HG03469 (cell line): ENCODE measurements around the gene SMIM33.
A peak's percentile ranks its signal among the peaks of the same experiment; 100 is the strongest.
"Not testable (repeated sequence)": the region's sequence is repeated elsewhere in the genome, so short reads cannot be mapped to it uniquely, and the experiment has no call there.

Experiments
- ATAC-seq: cut with Tn5 transposase; IDR thresholded peaks from one replicate; pipeline ENCODE4 v1.9.1; 2021; ENCODE audit warnings: mild to moderate bottlenecking, moderate library complexity, moderate number of reproducible peaks; ENCODE audit not compliant: unreplicated experiment

SMIM33 gene

GRCh38 chr5:139481580-139482049, 10.8 kb downstream of the SMIM33 start:
- no peak for ATAC-seq

DNA sequence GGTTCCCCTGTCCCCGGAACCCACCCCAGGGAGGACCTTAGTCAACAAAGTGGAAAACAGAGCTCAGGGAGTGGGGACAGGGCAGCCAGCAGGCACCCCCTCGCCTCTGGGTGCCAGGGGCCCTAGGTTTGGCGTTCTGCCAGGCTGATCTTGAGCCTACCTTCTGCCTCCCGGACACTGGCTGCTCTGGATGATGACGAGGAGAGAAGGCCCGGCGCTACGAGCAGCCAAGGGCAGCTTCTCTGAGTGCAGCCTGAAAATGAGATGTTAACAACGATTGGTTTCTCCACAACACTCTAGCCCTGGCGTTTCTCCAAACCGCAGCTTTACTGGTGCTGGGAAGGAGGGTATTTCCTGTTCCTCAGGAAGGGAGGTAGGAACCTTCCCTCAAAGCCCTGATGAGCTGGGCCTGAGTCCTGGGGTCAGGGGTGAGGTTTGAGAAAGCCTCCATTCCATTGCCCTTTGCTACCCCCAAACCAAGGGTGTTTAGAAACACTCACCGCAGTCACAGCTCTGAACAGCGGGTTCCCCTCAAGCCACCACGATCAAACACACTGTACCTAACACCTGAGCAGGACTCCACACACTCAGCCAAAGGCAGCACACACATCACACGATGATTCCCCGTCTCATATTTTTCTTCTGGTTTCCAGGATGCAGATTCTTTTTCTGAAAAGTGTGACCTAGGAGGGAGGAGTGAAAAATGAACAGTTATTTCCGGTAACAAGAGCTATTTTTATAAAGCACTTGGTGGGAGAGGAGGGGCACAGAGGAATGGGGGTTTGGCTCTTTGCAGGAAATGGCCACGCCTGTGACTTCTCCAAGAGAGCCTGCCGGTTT, 11.5 kb downstream of the SMIM33 start, which contains the start of gene STING1:
Gene STING1, minus strand, starts transcription at position 709 of the 840 bp plus-strand sequence. CDS start 1,054 bp downstream, outside the sequence.
- ATAC-seq: no peak

- ATAC-seq: not testable (repeated sequence)
Measured at GRCh38 chr5:139482890-139483208, 12.0 kb downstream of the SMIM33 start.

GRCh38 chr5:139486201-139486600, 15.4 kb downstream of the SMIM33 start:
- ATAC-seq: no peak

- no peak for ATAC-seq
Measured at GRCh38 chr5:139488260-139488659, 17.5 kb downstream of the SMIM33 start.

DNA sequence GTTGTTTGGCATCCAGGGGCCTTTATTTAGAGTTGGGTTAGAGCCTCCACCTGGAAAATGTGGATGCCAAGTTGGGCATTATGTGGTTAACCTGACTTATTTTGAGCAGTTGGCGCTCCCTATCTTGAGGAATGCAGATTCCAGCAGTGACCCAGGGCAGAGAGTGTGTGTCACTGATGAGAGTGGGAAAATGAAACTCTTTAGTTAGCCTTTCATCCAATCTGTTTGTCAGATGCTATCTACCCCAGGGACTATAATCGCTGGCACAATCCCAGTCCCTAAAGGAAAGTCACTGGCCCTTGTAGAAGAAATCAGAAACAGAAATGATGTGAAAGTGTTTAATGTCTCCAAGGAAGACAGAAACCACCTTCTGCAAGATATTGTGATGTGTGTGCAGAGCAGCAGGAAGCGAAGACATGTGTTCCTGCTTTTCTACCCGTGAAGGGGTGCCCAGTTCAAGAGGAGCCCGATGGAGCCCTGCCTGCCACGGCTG, 21.9 kb downstream of the SMIM33 start:
- ATAC-seq: no peak

DNA sequence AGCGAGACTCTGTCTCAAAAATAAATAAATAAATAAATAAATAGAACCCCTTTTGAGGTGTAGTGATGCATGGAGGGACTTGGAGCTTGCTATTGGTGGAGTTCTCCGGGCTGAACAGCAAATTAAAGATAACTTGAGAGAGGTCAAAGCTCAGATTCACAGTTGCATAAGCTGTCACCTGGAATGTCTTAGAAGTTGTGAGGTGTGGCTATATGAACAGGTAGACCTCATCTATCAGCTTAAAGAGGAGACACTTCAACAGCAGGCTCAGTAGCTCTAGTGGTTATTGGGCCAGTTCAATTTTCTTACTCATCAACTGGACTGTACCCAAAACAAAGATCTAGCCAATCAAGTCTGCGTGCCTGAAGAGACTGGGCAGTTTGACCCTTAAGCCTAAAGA, 23.5 kb downstream of the SMIM33 start:
- no peak for ATAC-seq

DNA sequence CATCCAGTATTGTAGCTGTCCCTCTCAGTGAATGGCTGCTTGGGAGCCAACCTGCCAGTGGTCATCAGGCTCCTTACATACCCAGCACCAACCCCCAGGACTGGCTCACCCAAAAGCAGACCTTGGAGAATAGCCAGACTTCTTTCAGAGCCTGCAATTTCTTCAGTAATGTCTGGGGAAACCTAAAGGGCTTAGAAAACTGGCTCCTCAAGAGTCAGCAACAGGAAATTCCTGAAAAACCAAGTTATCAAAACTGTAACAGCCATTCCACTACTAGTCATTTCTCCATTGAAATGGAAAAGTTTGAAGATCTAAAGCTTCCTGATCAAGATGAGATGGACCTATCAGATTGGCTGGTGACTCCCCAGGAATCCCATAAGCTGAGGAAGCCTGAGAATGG, 24.0 kb downstream of the SMIM33 start:
- no peak for ATAC-seq

- ATAC-seq: no peak
Measured at GRCh38 chr5:139495638-139496435, 25.0 kb downstream of the SMIM33 start.

DNA sequence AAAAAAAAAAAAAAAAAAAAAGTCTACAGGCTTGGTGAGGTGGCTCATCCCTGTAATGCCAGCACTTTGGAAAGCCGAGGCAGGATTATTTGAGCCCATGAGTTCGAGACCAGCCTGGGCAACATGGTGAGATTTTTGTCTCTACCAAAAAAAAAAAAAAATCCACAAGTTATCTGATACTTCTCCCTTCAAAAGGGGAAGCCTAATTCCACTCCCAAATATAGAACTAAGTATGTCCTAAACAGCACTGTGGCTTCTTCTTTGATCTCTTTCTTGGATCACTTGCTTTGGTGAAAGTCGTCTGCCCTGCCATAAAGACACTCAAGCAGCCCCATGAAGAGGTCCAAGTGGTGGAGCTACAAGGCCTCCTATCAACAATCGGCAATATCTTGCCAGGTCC, 30.6 kb downstream of the SMIM33 start:
- ATAC-seq: no peak

- ATAC-seq: not testable (repeated sequence)
Measured at GRCh38 chr5:139503036-139503817, 32.4 kb downstream of the SMIM33 start.

GRCh38 chr5:139503879-139504278, 33.1 kb downstream of the SMIM33 start:
- ATAC-seq: not testable (repeated sequence)

DNA sequence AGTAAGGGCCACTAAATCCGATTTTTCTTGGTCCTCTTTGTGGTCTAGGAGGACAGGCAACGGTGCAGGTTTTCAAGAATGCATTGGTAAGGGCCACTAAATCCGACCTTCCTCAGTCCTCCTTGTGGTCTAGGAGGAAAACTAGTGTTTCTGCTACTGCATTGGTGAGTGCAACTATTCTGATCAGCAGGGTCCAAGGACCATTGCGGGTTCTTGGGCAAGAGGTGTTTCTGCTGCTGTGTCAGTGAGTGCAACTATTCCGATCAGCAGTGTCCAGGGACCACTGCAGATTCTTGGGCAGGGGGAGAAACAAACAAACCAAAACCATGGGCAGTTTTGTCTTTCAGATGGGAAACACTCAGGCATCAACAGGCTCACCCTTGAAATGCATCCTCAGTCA, 33.9 kb downstream of the SMIM33 start:
- not testable (repeated sequence) for ATAC-seq

DNA sequence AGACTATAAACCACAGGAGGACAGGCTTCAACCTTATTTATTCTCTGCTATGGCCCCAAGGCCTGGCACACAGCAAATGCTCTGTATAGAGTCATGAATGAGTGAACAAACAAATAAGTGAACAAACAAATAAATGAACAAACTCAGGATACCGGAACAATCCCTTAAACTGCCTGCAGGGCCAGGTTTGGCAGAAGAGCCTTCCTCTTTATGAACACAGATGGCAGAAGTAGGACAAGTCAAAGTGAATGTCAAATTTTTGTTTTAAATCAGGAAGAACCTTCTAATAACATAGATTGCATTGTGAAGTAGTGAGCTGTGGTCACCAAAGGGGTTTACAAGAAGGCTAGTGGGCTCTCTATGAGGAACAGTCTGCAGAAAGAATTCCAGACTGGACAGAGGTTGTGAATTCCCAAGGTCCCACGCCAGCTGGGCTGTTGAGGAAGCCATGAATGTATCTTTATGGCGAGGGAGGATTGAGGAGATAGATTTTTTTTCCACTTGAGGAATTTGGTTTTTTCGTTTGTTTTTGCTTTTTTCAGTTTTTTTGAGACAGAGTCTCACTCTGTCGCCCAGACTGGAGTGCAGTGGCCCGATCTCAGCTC, 42.1 kb downstream of the SMIM33 start:
- no peak for ATAC-seq

- ATAC-seq: not testable (repeated sequence)
Measured at GRCh38 chr5:139513434-139513833, 42.6 kb downstream of the SMIM33 start.

DNA sequence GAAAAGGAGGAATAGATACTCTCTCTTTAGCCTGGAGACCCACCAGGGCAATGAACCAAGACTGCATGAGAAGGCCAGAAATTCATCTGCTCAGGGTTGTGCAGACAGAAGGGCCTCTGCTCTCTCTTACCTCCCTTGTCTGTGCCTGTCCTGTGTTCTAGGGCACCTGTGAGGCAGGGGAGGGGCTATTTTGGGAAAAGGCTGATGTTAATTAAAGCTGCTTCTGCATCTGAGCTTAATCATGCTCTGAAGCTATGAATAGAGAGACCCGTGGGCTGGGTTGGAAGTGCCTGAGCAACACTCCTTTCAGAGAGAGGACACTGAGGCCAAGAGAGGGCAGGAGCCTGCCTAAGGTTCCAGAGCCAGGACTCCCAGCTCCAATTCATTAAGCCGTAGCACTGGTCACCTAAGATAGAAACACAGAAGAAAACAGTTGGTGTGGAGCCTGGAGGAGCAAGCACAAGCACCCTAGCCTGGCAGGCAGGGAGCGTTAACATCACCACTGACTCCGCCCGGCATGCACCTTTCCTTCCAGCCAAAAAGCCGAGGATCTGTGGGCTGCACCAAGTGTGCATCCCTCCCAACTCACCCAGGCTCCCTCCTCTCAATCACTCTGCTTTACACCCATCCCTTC, 43.2 kb downstream of the SMIM33 start:
- no peak for ATAC-seq

GRCh38 chr5:139514486-139514856, 43.7 kb downstream of the SMIM33 start:
- ATAC-seq: no peak

- peak; percentile 82 for ATAC-seq
Measured at GRCh38 chr5:139517683-139518564, 47.1 kb downstream of the SMIM33 start.
